ENCODE results near the gene FHIT.
"Not testable (repeated sequence)": the region's sequence is repeated elsewhere in the genome, so short reads cannot be mapped to it uniquely, and the experiment has no call there.

Gene FHIT

GRCh38 chr3:60890226-60890625, 361.0 kb downstream of the FHIT start:
- no peak for TF ChIP-seq CTCF (IDR thresholded peaks at IDR 0.05; ENCODE audit: borderline replicate concordance, insufficient read depth, low read depth, low read length)
- H3K4me3 ChIP-seq (ENCODE audit: low read depth, low read length) = no peak overlapping the region

GRCh38 chr3:60888952-60889351, 362.3 kb downstream of the FHIT start:
- not testable (repeated sequence) for H3K4me3 ChIP-seq (ENCODE audit: low read depth, low read length)

- no peak for TF ChIP-seq CTCF (IDR thresholded peaks at IDR 0.05; ENCODE audit: borderline replicate concordance, insufficient read depth, low read depth, low read length)
- no peak overlapping the region for H3K4me3 ChIP-seq (ENCODE audit: low read depth, low read length)
Measured at GRCh38 chr3:60887574-60887973, 363.7 kb downstream of the FHIT start.

- no peak for TF ChIP-seq CTCF (IDR thresholded peaks at IDR 0.05; ENCODE audit: borderline replicate concordance, insufficient read depth, low read depth, low read length)
- H3K4me3 ChIP-seq (ENCODE audit: low read depth, low read length) = no peak overlapping the region
Measured at GRCh38 chr3:60886518-60886917, 364.7 kb downstream of the FHIT start.

GRCh38 chr3:60884005-60884404, 367.2 kb downstream of the FHIT start:
- TF ChIP-seq CTCF (IDR thresholded peaks at IDR 0.05; ENCODE audit: borderline replicate concordance, insufficient read depth, low read depth, low read length) = no peak
- H3K4me3 ChIP-seq (ENCODE audit: low read depth, low read length) = no peak overlapping the region

- TF ChIP-seq CTCF (IDR thresholded peaks at IDR 0.05; ENCODE audit: borderline replicate concordance, insufficient read depth, low read depth, low read length) = no peak
- no peak overlapping the region for H3K4me3 ChIP-seq (ENCODE audit: low read depth, low read length)
Measured at GRCh38 chr3:60877188-60877587, 374.1 kb downstream of the FHIT start.

GRCh38 chr3:60870396-60870795, 380.9 kb downstream of the FHIT start:
- no peak for TF ChIP-seq CTCF (IDR thresholded peaks at IDR 0.05; ENCODE audit: borderline replicate concordance, insufficient read depth, low read depth, low read length)
- no peak overlapping the region for H3K4me3 ChIP-seq (ENCODE audit: low read depth, low read length)

- H3K4me3 ChIP-seq (ENCODE audit: low read depth, low read length) = no peak overlapping the region
- no peak for TF ChIP-seq CTCF (IDR thresholded peaks at IDR 0.05; ENCODE audit: borderline replicate concordance, insufficient read depth, low read depth, low read length)
Measured at GRCh38 chr3:60867200-60867599, 384.1 kb downstream of the FHIT start.
